ENCODE data around the gene KSR1. TPM values are rescaled to one million over a fixed set of nuclear protein-coding genes. Genes with fewer than 3 reads are reported as not detected.
"Not testable (repeated sequence)": the region's sequence is repeated elsewhere in the genome, so short reads cannot be mapped to it uniquely, and the experiment has no call there.

The KSR1 gene
- total RNA-seq, 6 experiments from 2014 or later: 5.9 to 12.9 (median 8.7) TPM

DNA sequence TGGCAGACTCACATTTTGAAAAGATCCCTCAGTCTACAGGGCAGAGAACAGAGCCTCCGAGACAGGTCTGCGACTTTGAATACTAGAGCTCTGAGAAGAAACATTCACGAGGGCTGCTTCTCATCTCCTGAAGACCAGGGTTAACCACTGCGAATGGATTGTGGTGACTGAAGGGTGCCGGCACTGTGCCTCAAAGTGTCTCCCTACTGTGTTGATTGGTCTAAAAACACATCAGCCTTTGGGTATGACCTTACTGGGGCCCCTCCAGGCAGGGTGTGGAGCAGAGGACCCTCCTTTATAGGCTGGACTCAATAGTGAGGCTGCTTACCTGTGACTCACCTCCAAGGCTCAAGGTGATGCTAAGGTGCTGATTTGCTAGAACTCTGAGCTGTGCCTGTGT is 172.1 kb downstream of the KSR1 start:
- no peak for ATAC-seq
- TF ChIP-seq POLR2A (IDR thresholded peaks at IDR 0.05): no peak
- TF ChIP-seq, protein P1, sequence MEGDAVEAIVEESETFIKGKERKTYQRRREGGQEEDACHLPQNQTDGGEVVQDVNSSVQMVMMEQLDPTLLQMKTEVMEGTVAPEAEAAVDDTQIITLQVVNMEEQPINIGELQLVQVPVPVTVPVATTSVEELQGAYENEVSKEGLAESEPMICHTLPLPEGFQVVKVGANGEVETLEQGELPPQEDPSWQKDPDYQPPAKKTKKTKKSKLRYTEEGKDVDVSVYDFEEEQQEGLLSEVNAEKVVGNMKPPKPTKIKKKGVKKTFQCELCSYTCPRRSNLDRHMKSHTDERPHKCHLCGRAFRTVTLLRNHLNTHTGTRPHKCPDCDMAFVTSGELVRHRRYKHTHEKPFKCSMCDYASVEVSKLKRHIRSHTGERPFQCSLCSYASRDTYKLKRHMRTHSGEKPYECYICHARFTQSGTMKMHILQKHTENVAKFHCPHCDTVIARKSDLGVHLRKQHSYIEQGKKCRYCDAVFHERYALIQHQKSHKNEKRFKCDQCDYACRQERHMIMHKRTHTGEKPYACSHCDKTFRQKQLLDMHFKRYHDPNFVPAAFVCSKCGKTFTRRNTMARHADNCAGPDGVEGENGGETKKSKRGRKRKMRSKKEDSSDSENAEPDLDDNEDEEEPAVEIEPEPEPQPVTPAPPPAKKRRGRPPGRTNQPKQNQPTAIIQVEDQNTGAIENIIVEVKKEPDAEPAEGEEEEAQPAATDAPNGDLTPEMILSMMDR (IDR thresholded peaks at IDR 0.05): no peak
- no peaks in the 10 kb centered on the region for H3K36me3 ChIP-seq
- peaks cover 0 to 5% (median 0%) of the 10 kb centered on the region in 4 donors for H3K4me1 ChIP-seq
- intact Hi-C loops (cut with DNase I): no loop called here
- H3K27ac ChIP-seq: no peak overlapping the region
- H3K27me3 ChIP-seq: no peaks in the 10 kb centered on the region
- no peak overlapping the region for H3K4me3 ChIP-seq
- DNase-seq: no peak
- 69% methylated on average over 3 of the region's 5 CpGs for WGBS (ENCODE audit: insufficient coverage, low coverage, low lambda C conversion rate, missing lambda C conversion rate)
- H3K9me3 ChIP-seq: no peaks in the 10 kb centered on the region

DNA sequence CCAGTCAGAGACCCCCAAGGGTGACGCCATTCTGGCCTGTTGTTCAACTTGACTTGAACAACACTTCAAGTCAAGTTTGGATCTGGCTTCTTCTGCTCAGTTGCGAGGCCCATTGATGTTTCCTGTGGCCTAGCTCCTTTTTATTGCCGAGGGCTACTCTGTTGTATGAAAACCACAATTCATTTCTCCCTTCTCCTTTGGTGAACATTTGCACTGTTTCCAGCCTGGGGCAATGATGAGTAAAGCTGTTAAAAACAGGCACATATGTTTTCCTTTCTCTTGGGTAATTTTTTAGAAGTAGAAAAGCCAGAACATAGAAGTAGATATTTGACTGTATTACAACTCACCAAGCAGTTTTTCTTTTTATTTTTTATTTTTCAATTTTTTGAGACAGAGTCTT is 173.0 kb downstream of the KSR1 start:
- DNase-seq; H3K4me3 ChIP-seq; ATAC-seq; H3K36me3 ChIP-seq; H3K4me1 ChIP-seq; H3K9me3 ChIP-seq; H3K27ac ChIP-seq; H3K27me3 ChIP-seq; intact Hi-C loops (cut with DNase I): not testable (repeated sequence)
- 69% methylated on average over 3 of the region's 3 CpGs for WGBS (ENCODE audit: insufficient coverage, low coverage, low lambda C conversion rate, missing lambda C conversion rate)

DNA sequence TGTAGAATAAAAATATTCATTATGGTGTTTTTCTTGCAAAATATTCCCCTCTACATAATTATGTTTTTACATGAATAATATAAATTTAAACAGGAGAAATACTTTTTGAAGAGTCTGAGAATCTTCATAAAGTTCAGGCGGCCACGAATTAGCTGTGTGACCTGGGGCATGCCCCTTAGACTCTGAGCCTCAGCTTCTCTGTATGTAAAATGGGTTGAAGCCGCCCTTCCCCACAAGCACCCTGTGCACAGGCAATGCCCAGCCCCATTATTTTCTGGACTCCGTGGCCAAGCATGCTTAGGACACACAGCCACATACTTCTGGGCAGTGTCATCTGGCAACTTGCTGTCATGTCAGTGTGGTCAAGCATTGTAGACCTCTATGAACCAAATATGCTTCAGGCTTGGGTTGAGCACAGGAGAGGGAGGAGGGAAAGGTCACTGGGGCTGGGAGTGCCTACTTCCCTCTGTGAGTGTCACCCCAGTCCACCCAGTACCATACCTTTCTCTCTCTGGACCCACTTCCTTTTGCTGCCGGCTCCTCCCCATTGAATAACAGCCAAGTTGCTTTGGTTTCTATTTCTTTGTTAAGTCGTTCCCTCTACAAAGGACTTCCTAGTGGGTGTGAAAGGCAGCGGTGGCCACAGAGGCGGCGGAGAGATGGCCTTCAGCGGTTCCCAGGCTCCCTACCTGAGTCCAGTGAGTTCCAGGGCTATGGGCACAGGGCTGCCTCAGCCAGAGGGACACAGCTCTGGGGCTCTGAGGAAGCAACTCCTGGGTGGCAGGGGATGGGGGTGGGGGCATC is 174.6 kb downstream of the KSR1 start, which contains the start of gene LGALS9:
Gene LGALS9, plus strand, starts transcription at position 582 of the 804 bp plus-strand sequence. Its CDS starts 78 bp downstream, at position 660.
- no peaks in the 10 kb centered on the region for H3K27me3 ChIP-seq
- intact Hi-C loops (cut with DNase I): no loop called here
- H3K36me3 ChIP-seq: no peaks in the 10 kb centered on the region
- peaks cover 0 to 9% (median 0%) of the 10 kb centered on the region in 4 donors for H3K4me1 ChIP-seq
- TF ChIP-seq, protein P1 (IDR thresholded peaks at IDR 0.05): no peak
- TF ChIP-seq POLR2A (IDR thresholded peaks at IDR 0.05): no peak
- 37% methylated on average over 8 of the region's 10 CpGs for WGBS (ENCODE audit: insufficient coverage, low coverage, low lambda C conversion rate, missing lambda C conversion rate)
- H3K4me3 ChIP-seq: peak within 1 kb of the TSS; percentile 28 to 32 (median 30)
- H3K9me3 ChIP-seq: no peaks in the 10 kb centered on the region
- H3K27ac ChIP-seq: peak within 1 kb of the TSS in 2 of 3 donors; percentile 24 to 33
- DNase-seq (no peak), ATAC-seq (peak; percentile 38 to 57 (median 51))

DNA sequence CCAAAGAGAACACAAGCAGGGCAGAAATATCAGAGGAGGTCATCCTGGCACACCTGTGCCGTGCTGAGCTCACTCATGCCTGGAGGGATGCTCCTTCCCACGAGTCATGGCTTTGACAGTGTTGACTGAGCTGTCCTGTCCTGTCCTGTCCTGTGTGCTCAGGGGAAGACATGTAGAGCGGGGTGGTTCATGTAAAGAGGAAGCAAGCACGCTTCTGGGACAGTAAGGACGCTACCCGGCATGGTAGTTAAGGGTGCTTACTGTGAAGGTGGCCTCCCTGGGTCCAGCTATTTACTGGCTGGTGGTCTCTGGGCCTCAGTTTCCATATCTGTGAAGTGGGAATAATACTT is 175.1 kb downstream of the KSR1 start:
- H3K4me1 ChIP-seq: peaks cover 0 to 9% (median 0%) of the 10 kb centered on the region in 4 donors
- TF ChIP-seq POLR2A (IDR thresholded peaks at IDR 0.05): no peak
- TF ChIP-seq, protein P1 (IDR thresholded peaks at IDR 0.05): no peak
- intact Hi-C loops (cut with DNase I): no loop called here
- DNase-seq (no peak), ATAC-seq (peak; percentile 21 to 49 (median 32))
- no peaks in the 10 kb centered on the region for H3K9me3 ChIP-seq
- H3K27me3 ChIP-seq: no peaks in the 10 kb centered on the region
- no peaks in the 10 kb centered on the region for H3K36me3 ChIP-seq
- H3K4me3 ChIP-seq: peak overlapping the region; percentile 28 to 32 (median 30)
- H3K27ac ChIP-seq: peak overlapping the region in 2 of 3 donors; percentile 24 to 33
- WGBS (ENCODE audit: insufficient coverage, low coverage, low lambda C conversion rate, missing lambda C conversion rate): no CpG with 5 or more reads among the region's 6 CpGs
